ENCODE measurements around the gene CHSY1.

Gene CHSY1

DNA sequence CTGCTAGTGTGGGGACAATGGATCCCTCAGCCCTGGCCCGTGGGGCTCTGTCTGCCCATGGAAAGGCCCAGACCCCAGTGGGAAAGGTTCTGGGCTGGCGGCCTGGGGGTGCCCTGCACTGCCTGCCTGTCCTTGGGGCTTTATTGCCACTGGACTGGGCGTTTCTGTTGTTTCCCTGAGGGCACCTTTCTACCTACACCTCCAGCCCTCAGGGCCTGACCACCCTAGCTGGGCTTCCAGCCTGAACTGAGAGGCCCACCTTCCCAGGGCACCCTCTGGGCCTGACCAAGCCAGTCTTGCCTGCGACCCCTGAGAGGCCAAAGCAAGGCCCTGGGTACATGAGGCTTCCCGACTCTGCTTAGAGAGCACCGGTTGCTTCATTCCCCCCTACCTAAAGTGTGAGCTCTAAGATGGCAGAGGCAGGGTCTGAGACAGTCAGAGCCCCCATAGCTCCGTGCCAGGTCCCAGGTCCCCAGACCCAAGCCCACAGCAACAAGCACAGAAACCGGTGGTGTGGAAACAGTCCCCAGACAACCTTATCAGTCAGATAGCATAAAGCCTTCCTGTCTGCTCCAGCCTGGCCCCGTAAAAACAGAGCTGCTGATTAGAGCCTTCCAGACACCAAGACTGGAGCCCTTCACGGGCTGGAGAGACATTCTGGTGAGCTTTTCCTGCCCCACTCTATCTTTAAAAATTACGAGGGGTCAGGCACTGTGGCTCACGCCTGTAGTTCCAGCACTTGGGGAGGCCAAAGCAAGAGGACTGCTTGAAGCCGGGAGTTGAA lies 102.8 kb downstream of the CHSY1 start:
- DNase-seq: no peak

DNA sequence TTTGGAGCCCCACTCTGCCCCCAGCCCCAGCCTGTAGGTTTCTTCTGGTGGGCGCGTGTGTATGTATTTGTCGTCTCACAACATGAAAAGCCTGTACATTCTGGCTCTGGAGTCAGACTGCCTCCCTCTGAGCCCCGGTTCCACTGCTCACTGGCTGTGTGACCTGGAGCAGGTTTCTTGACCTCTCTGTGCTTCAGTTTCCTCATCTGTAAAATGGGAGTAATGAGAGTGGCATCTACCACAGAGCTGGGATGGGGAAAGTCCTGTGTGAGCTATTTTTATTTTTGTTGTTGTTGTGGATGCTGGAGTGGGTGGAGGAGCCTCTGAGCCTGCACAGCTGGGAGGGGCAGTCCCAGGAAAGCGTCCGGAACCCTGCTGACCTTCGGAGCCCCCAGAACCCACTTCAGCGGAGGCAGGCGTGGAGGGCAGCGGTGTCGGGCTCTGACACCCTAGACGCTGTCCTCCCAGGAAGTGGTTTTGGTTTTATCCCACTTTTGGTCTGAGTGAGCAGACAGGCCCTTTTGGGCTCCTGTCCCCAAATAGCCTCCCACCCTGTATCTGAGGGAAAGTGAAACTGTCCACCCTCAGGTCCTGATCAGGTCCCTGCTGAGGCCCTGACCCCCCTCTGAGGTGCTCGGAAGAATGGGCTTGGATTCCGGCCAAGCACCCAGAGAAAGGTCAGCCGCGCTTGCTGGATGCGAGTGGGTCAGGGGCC lies 103.5 kb downstream of the CHSY1 start:
- DNase-seq: no peak

DNA sequence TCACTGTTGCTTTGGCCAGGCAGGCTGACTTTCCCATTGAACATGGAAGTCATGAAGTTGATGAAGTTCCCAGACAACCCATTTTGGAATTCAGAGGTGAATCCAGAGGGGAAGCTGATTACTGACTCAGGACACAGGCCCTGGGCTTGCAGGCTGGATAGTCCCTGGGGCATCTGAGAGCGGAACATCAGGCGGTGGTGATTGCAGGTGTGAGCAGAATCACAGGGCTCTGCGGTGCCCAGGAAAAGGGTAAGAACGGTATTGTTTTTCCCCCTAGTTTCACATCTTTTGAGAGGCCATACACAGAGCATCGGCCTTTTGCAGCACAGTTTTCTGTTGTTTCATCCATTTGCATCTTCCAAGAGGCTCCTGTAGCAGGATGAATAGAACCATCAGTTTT lies 104.7 kb downstream of the CHSY1 start:
- no peak for DNase-seq

DNA sequence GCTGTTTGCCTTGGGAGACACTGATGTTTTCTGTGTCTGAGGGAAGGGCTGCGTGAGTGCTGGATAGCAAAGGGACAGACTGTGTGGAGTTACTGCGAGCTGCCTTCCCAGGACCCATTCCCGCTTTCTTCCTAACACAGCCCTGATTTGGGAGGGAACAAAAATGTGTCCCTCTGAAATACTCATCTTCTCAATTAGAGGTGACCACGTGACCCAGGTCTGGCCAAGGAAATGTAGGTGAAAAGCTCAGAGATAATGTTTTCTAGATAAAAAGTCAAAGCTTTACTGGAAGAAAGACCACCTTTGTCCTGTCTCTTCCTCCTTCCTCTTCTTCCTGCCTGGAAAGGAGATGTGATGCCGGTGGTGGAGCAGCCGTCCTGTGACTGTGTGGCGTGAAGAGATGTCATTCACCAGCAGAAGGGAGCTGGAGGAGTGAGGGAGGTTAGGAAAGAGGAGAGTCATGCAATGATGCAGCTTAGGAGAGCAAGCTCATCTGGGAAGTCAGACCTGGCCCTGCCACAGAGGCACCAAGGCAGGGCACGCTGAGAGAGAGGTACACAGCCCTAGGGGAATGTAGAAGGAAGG lies 105.6 kb downstream of the CHSY1 start:
- DNase-seq: no peak

DNA sequence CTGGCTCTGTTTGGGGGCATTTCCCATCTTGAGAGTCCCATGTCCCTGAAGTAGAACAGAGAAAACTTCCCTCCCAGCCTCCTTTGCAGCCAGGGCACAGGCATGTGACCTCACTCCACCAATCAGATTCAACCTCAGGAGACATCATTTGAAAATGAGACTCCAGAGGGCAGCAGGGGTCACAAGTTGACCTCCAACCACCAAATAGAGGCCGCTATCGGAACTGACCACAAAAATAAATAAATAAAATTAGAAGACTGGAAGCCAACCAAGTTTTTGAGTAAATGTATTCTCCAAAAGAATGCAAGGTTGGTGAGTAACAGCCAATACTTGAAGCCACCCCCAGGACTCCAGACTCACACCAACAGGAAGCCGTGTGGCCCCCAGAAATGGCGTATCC lies 106.5 kb downstream of the CHSY1 start:
- no peak for DNase-seq

DNA sequence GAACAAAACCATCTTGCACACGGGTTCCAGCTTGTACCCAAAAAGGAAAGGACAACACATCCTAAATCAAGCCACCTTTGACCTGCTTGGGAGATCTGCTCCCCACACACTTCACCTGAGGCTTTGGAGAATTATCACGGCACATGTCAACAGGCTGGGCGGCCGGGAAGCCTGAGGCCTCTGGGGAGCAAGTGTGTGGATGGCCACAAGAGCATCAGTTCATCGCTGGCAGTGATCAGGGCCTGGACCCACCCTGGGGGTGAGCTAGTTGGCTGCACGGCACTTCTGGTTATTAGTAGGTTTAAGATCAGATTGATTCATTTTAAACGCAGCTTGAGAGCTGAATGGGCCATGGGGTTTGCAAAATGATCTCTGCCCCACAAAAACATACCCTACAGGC lies 108.5 kb downstream of the CHSY1 start:
- DNase-seq: no peak

DNA sequence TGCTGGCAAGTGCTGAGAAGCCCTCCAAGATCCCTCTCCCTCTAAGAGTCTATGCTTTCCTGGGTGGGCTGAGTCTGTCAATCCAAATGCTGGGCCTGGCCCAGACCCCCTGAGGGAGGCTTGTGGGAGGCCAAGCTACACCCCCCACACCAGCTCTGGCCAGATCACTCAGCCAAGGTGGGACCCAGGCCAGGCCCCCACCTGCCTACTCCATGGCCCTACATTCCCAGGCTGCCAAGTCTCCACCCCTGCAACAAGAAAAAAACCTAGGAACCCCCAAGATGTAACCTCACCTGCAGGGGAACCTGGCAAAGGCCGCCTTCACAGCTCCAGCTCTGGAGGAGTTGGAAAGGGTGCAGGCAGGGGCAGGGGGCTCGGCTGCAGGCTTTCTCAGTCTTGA lies 109.1 kb downstream of the CHSY1 start:
- DNase-seq: no peak

DNA sequence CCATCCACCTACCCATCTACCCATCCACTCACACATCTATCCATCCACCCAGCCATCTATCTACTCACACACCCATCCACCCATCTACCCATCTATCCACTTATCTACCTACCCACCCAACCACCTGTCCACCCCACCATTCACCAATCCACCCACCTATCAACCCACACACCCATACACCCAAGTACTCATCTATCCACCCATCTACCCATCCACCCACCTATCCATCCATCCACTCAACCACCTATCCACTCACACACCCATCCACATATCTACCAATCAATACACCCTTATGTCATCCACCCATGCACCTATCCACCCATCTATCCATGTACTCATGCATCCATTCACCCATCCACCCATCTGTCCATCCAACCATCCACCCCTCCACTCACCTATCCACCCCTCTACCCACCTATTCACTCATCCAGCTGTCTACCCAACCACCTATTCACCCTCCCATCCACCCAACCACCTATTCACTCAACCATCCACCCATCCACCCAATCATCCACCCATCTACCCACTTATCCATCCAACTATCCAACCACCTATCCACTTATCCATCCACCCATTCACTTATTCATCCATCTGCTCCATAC lies 109.8 kb downstream of the CHSY1 start:
- DNase-seq: no peak

DNA sequence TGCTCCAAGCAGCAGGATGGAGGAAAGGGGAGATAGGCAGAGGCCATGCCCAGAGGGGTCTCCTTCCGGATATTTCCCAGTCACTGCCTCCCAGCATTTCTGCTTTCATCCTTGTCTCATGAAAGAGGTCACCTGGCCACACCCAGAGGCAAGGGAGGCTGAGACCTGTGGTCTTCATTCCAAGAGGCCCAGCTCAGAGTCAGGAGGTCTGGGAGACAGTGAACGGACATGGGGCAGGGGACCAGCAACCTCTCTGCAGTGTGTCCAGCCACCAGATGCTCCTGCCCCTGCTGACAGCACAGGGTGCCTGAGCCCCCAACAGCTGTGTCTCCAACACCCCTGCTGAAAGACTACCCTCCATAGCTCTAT lies 111.2 kb downstream of the CHSY1 start:
- DNase-seq: no peak

DNA sequence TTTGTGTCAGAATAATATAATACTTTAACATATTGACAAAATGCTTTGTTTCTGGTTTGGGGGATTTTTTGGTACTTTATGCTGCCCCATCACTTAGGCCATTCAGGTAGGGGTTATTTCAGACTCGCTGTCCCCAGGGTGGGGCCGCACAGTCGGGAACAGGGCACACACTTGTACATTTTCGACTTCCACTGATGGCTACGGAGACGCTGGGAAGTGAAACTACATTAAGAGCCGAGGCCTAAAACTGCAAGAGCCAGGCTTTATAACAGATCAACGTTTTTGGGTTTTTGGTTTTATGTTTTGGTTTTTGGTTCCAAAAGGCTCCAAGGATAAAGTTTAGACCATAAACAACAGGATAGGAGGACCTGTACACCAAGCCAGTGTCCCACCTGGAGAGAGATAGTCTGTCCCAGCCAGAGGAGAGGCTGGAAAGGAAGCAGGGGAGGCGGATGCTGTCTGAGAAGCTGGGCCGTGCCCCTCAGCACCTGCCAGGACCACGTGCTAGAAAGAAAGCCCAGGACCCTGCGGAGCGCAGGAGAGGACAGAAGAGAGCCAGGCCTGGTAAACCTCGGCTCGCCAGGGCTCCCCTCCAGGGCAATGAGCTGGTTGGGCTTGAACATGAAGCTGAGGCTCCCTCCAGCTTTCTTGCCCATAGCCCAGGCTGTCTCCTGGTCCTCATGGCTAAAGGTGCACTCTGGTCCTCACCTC lies 111.7 kb downstream of the CHSY1 start:
- DNase-seq: no peak

DNA sequence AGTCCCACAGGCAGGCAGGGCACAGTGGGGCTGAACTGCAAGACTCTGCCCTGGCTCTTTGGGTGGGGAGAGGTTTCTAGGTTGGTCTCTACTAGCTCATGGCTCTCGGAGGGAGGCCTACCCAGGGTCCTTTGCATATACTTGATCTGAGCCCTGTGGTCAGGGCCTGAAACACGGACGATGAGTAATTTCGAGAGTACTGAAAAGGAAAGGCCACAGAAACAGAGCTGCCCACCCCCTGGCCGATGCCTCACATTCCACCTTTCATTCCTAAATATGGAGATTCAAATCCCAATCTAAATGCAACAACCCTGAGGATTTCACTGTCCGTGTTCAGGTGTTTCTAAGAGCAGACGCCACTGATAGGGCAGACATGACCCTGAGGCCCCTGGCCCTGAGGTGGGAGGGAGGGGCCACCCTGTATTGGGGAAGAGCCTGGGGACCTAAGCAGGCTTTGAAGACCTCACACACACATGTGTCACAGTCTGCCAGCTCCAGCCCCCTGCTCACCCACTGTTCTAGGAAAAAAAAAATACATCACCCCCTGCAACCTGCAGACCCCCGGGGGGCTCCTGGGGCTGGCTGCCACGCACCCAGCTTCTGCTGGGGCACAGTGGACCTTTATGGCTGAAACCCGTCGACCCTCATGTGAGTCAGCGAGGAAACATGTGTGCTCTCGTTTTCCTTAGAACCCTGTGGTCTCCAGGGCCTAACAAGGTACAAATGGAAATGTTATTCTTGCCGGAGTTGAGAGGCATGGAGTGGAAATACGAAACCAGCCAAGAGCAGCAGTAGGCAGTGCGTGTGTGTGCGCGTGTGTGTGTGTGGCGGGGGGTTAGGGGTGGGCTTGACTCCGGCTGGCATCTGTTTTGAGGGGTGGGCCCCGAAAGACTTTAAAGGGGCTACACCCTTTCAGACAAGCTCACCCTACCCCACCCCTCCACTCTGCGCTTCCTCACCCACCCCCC lies 112.7 kb downstream of the CHSY1 start:
- no peak for DNase-seq

DNA sequence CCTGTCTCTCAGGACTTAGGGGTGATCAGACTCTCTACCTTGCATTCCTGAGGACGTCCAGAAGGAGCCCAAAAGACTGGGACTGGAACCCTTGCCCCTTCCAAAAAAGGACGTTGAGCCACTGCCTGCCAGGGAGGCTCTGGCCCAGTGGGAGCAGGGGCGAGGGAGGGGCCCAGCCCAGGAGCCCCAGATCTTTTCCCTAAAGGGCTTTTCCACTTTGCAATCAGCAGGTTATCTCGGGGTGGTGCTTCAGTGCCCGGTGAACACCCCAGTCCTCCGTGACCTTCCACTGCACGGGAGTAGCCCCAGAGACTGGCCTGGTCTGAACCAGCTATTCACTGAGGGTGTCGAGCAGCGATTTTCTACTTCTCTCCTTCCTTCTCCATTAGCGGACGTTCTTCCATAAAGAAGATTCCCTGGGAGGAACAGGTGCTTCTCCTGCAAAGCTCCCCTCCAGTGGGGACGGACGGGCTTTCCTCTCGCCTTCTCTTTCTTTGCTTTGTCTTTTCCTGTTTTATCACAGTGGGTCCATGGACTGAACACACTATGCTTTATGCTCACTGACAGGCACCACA lies 113.7 kb downstream of the CHSY1 start:
- no peak for DNase-seq

DNA sequence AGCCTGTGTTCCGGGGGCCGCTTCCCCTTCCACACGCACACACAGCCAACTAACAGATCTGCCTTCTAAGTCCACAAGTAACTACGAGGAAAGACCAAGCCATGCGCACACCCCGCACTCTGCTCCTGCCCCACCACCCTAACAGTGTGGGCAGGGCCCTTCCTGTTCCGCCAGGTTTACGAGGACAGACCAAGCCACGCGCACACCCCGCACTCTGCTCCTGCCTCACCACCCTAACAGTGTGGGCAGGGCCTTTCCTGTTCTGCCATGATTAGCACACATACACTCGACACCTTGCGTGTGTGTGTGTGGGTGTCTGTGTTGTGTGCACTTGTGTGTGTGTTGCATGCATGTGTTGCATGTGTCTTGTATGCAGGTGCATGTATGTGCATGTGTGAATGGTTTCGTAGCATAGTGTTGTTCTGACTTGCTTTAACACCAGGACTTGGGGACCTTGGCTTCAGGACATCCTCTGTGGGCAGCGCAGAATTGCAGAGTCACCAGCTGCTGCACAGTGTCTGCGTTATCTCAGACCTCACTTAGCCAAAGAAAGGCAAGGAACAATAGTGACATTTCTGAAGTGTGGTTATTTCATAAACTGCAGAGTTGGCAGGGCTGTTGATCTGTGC lies 114.4 kb downstream of the CHSY1 start:
- no peak for DNase-seq

DNA sequence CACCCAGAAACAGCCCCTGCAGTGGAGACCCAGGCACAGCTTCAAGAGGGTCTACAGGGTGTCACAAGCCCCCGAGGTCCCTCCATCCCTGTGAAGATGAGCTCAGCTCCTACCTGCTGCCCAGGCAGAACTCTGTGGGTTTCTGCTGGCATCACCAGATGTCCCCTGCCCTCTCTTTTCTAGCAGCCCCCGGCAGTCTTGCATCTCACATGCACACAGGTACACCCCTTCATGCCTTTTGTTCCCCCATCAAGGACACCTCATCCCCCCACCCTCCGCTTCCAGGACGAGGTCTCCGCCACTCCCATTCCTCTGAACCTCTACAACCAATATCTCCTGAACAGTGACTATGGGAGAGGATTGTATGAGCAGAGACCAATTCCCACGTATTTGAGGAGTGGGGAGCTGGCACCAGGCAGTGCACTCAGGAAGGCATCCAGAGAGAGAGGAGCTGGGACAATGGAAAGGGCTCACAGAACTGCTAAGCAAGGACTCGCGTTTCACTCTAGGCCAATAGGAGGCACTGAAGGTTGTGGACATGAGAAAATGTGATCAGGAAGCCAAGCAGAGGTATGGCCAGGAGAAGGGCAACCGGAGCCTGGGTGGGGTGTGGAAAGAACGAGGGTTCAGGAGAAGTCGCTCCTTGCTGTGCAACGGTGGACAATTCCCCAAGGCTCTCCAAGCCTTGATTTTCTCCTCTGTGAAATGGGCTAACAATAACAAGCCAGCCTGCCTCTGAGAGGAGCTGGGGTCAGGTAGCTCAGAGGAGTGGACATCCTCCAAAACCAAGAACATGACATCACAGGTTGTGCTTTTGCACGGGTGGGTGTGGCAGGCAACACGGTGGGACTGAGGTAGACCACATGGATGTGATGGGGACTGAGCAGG lies 115.2 kb downstream of the CHSY1 start:
- DNase-seq: no peak

DNA sequence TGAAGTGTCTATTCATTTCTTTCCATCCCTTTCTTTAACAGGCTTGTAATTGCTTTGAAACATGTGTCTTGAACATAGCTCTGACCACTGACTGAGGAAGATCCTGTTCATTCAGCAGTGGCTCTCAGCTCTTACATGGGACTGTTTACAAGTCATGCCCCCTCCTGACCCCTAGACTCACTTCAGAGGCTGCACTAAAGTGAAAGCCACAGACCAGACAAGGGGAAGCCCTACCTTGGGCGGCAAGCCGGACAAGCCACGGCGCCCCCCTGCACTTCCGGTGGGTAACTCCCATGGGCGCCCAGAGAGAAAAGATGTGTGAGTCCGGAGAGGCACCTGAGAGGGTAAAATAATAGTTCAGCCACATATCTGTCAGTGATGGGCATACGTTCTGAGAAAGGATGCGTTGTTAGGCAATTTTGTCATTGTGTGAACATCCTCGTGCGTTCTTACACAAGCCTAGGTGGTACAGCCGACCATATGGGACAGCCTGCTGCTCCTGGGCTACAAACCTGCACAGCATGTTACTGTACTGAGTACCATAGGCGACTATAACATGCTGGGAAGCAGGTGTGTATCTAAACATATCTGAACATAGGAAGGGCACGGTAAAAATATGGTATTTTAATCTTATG lies 116.2 kb downstream of the CHSY1 start:
- no peak for DNase-seq

DNA sequence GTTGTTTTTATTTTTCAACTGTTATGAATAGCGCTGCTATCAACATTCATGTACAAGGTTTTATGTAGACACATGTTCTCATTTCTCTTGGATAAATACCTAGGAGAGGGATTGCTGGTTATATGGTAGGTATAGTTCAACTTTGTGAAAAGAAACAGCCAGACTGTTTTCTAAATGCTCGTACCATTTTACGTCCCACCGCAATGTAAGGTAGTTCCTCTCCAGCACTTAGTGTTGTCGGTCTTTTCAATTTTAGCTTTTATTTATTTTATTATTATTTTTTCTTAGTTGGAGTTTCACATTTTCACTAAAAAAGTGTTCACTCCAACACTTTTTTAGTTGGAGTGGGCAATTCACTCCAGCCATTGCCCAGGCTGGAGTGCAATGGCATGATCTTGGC lies 117.1 kb downstream of the CHSY1 start:
- no peak for DNase-seq

DNA sequence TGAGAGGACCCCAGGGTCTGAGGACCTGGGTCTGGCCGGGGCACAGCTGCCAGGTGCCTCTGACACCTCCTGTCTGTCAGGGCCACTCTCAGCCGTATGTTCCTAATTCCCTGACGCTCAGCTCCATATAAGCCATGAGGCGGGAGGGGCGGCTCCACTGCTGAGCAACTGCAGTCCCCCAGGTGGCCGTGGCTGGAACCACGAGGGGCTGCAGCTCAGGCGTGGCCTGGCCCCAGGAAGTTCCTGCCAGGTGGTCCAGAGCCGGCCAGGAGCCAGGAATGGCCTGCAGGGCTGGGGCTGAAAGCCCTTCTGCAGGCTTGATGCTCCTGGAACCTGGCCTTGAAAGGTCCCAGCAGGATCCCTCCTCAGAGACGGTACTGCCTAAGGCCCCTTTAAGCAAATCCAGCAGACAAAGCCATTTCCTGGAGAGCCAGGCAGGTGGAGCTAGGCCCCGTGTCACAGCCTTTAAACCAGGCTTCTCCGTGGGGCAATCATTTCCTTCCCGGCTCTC lies 118.0 kb downstream of the CHSY1 start:
- DNase-seq: no peak

DNA sequence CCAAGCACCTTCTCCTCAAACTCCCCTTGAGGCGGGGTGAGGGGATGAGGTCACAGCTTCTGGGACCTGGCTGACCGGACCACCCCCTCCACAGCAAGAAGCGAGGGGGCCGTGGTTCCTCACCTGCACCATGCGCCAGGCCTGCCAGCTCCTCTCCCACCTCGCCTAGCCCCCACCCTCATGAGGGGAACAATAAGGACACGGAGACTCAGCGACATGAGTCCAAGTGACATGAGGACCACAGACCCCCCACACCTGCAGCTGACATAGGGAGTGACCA lies 118.7 kb downstream of the CHSY1 start:
- DNase-seq: no peak

DNA sequence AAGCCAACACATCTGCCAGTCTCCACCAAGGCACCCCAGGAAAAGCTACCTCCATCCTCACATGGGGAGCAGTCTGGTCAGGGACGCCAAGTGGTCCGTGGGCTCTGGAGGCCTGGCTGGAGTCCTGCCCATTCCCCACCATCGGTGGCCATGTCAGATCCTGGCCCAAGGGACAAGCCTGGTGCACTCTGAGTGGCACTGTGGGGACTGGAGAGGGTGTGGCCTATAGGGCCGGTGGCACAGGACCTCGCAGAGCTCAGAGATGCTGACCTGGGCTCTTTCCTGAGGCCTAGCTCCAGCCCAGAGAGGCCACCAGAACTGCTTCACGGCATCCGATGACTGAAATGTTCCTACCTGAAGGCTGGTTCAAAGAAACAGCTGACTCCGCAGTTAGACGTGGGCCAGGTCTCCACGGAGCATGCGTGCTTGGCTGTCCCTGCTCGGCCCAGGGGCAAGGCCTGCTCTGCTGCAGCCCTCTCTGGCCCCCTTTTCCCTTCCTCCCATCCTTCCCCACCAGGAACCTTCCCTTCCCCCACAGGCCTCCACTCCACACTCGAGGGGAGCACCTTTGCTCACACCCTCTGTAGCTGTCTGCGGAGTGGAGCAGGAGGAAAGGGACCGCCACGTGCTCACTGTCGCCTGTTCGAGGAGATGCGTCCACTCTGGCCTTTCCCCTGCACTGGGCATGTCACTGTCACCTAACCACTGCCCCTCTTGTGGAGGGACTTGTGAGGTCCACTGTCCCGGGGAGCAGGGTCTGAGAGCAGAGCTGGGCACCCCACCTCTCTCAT lies 119.3 kb downstream of the CHSY1 start:
- DNase-seq: no peak
